Activated CD4-positive, alpha-beta T cell treated with anti-CD3 and anti-CD28 coated beads, Interleukin-10, Interleukin-2, amounts not matched to agents 100 ng/mL and 50 ng/mL, durations not matched to agents 16 hours and 8 hours (primary cell): ENCODE results near the gene CSNK1D.
A peak's percentile ranks its signal among the peaks of the same experiment; 100 is the strongest.

Experiments
- DNase-seq: peaks from one replicate; pipeline ENCODE4 v3.0.0-alpha.2; 2020

CSNK1D gene

DNA sequence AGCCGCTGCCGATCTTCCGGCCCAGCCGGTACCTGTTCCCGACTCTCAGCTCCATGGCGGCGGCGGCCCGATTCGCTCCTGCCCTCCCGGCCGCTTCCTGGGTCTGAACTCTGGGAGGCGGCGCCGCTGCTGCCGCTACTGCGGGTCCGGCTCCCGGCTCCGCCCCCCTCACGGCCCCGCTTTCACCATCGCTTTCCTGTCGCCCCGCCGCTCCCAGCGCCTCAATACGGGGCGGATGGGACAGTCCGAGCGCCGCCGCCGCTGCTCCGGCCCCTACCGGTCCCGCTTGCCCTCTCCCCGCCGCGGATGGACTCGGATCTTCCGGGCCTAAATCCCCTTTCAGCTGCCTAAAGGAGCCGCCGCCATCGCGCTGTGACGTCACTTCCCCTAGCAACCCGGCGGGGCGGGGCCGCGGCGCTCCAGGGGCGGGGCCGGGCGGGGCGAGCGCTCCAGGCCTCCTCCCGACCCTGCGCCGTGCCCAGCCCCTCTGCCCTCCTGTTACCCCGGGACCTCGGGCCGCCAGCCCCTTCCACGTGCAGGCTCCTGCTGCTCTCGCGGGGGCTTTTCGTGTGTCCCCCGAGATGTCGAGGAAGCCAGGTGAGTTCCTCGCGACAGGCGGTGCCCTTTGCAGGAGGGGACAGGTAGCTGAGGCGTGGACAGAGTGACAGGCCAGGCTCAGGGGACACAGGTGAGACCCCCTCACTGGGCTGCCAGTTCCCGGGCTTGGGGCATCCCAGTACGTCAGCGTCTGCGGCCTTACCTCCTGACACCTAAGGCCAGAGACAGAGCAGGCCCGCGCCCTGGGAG, at the start of gene CSNK1D:
TSS of gene CSNK1D (minus strand) at position 374 of the 807 bp plus-strand sequence. CDS start at position 55, 319 bp downstream.
- DNase-seq = peak; percentile 93

DNA sequence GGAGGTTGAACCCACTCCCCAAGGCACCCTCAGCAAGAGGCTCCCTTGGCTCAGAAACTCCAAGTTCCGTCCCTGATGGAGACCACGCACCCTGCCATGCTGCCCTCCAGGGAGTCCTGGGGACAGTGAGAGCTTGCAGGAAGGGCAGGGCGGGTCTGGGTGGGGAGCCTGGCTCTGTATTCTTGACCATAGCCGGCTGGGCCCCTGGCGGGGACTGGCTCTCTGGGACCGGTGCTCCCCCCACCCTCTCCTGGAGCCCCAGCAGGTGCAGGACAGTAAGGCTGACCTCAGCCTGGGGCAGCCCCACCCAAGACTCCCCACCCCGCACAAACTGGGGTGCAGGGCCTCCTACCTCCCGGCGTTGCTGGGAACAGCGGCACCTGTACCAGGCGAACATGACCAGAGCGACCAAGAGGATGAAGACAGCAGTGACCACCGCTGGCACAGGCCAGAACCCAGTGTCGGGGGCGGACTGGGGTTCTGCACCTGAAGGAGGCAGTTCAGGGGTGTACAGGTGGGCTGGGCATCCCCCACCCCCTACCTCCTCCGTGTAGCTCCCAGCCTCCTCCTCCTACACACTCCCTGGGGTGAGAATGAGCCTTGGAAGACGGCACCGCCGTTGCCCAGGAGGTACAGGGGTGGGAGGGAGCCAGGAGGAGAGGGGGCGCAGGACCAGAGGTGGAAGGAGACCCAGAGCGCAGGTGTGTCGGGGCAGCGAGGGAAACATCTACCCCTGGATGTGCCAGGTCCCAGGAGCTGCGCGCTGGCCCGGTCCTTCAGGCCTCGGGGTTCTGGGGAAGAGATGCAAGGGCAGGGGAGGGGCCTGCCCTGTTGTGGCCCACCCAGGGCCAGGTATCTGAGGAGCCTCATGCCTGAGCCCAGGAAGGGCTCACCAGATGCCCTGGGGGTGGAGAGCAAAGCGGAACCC, 49.3 kb upstream of the CSNK1D start:
- no peak for DNase-seq

DNA sequence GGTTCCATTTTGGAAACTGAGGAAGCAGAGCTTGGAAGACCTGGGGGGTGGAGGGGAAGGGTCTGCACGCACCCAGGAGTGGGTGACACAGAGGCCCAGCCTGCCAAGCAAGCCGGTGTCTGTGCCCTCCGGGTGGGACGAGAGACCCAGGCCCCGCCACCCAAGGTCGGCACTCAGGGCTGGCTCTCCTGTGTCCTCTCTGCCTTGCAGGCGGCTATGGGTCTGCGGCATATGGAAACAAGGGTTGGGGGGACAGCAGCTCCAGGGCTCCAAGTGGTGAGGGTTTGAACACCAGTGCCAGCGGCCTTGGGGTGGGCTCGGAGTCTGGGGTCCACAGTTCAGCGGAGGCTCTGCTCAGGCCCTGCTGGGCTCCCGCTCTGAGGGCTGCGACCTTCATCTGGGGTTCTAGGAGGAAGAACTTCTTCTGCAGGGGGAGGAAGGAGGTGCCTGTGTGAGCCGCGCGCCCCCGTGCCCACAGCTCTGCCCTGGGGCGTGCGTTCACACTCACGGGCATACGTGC, 48.5 kb upstream of the CSNK1D start:
- no peak for DNase-seq

DNA sequence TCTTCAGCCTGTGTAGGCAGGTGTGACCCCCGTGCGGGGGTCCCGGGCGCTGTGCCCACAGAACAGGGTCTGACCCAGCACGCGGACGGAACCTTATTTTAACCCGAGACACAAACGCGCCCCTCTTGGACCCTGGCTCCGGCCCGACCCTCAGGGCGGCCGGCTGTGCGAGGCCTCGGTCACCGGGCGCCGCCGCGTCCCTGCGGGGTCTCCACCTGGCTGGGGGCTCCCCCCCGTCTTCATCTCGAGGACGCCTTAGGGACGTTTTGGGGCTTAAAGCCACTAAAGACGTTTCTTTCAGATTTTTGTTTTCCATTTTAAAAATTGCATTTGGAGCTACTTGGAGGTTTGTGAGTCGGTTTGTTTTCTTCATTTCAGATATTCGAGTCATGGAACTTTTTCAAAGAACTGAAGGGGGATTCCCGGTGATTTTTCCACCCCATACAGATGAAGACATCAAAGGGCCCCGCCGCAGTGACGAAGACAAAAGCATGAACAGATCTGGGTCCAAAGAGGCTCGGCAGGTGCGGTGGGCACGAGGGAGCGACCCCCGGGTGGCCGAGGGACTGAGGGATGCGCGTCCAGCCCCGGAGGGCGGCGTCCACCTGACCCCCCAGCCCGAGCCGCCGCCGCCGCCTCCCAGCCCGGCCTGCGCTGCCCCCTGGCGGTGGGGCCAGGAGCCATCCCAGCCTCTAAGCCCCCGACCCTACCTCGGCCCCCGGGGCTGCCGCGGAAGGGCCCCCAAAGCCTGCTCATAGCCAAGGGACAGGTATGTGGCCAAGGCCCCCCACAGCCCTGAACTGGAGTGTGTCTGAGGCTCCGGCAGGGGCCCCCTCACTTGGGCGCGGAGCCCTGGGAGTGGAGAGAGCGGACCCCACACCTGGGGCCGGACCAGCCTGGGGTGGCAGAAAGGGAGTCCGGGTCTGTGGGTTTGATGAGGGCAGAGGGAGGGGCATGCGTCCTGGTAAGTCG, 47.7 kb upstream of the CSNK1D start:
- peak; percentile 60 for DNase-seq

DNA sequence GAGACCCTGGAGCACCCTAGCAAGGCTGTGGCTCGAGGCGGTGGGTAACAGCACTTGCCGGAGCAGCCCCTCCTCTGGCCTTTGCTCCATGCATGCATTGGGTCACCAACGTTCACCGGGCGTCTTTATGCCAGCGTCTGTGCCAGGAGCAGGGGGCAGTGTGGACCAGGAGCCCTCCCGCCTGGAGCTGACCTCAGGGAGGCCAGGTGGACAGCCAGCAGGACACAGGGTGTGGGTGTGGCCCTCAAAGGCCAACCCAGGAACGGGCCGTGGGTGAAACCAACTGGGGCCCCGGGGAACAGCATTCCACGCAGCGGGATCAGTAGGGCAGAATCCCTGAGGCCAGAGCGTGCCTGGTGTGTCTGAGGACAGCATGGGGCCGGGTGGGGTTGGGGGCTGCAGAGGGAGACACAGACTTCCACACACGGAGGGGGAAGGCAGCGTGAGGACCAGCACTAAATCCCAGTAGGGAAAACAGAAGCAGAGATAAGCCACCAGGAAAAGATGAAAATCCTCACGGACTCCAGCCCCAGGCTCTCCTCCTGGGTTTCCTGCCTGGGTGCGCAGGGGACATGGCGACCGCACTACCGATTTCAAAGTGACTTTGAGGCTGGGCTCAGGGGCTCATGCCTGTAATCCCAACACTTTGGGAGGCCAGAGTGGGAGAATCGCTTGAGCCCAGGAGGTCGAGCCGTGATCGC, 46.8 kb upstream of the CSNK1D start:
- DNase-seq = no peak

DNA sequence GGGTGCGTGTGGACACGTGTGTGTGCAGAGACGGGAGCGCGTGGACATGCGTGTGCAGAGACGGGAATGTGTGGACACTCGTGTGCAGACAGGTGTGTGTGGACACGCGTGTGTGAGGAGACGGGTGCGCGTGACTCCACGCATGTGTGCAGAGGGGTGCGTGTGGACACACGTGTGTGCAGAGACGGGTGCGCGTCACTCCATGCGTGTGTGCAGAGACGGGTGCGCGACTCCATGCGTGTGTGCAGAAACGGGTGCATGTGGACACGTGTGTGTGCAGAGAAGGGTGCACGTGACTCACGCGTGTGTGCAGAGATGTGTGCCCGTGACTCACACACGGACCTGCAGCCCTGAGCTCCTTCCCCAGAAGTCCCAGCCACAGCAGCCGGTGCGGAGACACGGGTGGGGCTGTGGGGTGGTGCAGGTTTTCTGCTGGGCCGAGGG, 46.1 kb upstream of the CSNK1D start:
- DNase-seq = no peak

DNA sequence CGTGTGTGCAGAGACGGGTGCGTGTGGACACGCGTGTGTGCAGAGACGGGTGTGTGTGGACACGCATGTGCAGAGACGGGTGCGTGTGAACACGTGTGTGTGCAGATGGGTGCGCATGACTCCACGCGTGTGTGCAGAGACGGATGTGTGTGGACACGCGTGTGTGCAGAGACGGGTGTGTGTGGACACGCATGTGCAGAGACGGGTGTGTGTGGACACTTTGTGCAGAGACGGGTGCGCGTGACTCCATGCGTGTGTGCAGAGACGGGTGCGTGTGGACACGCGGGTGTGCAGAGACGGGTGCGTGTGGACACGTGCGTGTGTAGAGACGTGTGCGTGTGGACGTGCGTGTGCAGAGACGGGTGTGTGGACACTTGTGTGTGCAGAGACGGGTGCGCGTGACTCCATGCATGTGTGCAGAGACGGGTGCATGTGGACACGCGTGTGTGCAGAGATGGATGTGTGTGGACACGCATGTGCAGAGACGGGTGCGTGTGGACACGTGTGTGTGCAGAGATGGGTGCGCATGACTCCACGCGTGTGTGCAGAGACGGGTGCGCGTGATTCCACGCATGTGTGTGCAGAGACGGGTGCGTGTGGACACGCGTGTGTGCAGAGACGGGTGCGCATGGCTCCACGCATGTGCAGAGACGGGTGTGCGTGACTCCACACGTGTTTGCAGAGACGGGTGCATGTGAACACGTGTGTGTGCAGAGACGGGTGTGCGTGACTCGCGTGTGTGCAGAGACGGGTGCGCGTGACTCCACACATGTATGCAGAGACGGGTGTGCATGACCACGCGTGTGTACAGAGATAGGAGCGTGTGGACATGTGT, 45.5 kb upstream of the CSNK1D start:
- DNase-seq = no peak

DNA sequence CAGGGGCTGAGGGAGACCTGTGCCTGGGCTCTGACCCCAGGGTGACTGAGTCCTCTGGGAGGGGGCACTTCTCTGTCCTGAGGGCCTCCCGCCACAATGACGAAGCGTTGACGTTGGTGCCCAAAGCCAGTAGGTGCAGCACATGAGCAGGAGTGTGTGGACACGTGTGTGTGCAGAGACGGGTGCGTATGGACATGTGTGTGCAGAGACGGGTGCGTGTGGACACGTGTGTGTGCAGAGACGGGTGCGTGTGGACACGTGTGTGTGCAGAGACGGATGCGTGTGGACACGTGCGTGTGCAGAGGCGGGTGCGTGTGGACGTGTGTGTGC, 44.6 kb upstream of the CSNK1D start:
- DNase-seq = no peak

DNA sequence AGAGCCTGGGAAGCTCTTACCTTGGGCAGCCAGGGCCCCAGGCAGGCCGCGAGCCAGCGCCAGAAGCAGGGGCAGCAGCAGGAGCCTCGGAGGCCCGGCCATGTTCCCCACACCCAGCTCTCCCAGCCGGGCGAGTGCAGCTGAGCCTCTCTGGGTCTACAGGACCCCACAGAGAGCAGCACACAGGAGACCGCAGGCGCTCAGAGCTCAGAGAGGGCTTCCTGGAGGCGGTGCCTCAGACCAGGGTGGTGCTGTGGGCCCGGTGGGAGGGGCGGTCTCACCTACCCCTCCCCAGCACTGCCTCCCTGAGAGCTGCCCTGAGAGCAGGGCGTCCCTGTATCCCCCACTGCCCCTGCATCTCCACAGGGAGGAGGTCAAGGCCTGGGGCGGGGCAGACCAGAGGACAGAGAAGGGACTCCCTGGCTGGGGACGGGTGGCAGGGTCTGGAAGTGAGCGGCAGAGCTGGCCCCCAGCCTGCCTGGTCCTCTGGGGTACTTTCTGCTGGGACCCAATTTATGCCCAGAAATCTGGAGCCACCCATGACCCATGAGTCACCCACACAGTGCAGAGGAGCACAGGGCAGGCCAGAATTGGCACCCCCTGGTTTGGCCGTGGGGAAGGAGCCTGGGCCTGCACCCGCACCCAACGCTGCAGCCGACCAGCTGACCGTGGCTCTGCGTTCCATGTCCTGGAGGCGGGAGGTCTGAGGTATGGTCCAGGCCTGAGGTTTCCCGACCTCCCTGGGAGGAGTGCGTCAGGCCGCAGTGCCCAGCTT, 44.1 kb upstream of the CSNK1D start, which contains the start of gene CD7:
TSS of gene CD7 (minus strand) at position 215 of the 775 bp plus-strand sequence. CDS start at position 102, 113 bp downstream.
- DNase-seq = peak; percentile 55

DNA sequence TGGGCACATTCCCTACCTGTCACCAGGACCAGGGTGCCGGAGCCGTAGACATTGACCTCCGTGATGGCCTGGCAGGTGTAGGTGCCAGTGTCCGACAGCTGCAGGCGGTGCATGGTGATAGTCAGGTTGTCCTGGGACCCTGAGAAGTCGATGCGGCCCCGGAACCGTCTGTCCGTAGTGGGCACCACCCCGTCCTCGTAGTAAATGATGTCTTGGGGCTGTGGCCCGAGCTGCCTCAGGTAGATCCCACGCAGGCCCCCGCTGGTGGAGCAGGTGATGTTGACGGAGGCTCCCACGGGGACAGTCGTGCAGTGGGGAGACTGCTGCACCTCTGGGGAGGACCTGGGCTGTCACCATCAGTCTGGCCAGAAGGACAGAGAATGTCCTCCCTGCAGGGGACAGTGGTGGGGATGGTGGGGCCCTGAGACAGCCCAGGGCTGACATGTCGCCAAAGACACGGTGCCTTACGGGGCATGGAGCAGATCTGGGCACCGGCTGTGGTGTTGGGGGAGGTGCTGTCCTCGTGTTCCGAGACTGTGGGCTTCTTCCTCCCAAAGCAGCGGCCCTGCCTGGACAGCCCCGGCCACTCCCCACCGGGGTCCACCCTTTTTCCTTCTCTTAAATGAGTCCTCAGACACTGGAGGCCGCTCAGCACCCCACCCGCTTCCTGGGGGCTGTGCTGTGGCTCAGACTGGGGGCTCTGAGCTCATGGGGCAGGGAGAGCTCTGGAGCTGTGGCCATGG, 43.3 kb upstream of the CSNK1D start:
- DNase-seq = no peak

DNA sequence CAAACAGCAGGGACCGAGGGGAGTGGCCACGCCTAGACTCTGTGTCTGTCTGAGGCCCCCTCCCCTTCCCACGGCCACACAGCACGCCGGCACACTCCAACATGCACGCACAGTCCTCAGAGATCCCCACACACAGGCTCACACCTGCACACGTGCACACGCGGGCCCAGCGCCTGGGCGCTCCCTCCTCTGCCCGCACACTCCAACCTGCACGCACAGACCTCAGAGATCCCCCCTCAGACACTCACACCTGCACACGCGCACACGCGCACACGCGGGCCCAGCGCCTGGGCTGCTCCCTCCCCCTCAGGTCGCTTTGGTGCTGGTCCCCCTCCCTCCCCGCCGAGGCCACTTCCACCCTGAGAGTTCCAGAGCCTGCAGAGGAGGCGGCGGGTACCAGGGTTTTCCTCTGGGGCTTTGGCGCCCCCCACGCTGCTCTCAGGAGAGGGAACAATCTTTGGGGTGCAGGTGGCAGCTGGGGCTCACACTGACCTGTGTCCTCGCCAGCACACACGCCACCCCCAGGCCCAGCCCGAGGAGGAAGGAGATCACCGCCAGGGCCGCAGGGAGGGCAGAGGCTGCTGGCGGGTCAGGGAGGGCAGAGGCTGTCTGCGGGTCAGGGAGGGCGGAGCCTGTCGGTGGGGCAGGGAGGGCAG, 42.3 kb upstream of the CSNK1D start:
- DNase-seq = no peak

DNA sequence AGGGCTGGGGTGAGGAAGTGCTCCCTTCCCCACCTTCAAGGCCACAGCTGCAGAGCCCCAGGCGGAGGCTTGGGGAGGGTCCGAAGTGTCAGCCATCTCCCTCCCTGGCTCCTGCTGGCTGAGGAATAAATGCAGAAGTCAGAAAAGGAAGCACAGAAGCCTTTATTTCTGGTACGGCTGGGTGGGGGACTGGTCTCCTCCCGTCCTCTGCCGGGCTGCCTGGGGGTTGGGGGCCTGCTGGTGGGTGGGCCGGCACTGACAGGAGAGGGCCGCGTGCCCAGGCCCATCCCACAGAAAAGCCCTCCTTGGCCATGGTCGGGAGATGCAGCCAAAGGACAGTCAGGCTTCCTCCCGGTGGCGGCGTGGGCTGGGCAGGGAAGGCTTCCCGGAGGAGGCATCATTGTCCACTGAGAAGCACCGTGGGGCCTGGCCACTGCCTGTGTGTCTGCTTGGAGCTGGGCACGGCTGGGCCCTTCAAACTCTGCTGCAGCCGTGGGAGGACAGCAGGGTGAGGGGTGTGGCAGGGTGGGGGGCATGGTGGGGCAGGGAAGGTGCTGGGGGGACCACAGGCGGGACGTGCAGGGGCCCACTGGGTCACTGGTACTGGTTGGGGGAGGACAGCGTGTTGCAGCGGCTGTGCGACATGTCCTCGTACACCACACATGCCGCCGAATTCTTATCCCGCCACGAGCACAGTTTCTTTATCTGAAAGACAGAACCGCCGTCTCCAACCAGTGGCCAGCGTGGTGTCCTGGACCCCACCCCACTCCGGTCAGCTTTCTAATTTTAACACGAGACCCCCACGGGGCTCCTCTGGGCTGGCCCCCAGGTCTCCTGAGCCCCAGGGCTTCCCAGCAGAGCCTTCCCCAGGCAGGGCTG, 41.5 kb upstream of the CSNK1D start:
- DNase-seq = no peak

DNA sequence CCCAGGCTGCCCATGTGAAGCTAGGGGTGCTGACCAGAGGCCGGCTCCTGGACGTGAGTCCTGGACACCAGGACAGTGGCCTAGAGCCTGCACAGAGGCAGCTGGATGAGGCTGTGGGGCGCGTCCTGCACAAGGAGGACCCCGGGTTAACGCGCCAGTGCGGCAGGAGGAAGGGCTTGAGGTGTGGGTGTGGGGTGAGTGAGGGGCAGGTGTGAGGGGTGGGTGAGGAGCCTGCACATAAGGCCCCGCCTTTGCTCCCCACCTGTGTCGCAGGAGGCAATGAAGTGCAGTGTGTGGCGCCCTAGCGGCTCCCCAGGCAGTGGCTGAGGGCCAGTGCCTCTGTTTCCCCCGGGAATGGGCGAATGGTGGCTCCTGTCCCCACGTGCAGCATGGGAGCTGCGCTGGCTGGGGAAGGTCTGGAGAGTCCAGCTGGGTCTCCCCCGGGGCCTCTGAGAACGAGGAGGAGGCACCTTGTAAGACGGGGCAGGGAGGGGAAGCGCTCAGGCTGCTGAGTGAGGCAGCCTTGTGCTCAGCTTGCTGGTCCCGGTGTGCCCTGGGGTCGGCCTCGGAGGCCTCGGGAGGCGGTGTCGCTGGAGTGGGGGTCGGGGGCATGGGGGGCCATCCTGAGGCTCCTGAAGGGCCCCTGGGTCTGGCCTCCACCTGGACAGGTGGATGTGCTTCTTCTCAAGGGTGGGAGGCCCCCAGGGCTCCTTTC, 40.7 kb upstream of the CSNK1D start:
- no peak for DNase-seq

DNA sequence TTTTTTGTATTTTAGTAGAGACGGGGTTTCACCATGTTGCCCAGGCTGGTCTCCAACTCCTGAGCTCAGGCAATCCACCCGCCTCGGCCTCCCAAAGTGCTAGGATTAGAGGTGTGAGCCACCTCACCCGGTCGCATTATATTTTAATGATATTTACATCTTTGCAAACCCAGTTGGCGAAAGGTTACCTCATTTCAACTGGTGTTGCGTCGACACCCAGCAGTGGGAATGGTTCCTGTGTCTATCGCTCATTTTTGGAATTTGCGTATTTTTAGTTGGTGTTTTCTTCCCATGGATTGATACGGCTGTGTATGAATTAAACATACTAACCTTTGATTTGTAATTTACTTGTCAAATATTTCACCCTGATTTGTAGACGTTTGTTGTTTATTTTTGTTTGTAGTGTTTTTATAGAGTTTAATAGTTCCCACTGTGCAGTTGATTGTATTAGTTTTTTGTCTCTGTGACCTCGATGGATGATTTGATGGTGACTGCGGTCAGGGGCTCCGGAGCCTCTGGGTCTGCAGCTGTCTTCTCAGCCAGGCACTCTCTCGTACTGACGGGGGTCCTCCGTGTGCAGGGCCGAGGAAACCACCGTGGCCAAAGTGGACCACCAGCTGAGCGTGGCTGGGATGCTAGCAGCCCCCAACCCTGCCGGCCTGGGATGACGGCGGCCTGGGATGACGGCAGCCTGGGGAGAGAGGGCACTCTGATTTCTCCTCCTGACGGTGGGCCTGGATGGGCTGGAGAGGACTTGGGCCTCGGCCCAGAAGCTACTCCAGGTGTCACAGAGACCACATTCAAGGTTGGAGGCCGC, 39.9 kb upstream of the CSNK1D start:
- no peak for DNase-seq

DNA sequence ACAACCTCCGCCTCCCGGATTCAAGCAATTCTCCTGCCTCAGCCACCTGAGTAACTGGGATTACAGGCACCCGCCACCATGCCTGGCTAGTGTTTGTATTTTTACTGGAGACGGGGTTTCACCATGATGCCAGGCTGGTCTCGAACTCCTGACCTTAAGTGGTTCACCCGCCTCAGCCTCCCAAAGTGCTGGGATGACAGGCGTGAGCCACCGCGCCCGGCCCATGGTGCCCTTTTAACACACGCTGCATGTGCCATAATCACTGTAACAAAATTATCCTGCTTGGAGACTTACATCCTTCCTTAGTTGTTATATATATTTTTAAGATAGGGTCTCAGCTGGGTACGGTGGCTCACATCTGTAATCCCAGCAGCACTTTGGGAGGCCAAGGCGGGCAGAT, 38.5 kb upstream of the CSNK1D start:
- DNase-seq = no peak

DNA sequence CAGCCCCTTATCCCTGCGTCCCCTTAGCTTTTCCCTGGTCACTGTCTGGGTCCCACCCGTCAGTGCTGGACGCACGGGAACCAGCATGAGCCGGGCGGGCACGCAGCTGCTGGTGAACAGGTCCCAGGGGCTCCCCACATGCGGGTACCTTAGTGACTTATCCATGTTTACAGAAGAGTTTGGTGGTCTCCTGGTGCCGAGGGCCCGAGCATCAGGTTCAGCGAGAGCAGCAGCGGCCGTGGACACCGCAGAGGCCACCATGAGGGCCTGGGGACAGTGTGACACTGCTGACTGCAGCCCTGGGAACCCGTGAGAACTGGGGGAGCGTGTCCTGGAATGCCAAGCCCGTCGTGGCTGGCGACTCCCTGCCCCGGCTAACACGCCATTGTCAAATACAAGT, 37.4 kb upstream of the CSNK1D start:
- DNase-seq = no peak
